Hindlimb muscle (tissue), 1 donor: ENCODE results near the gene RAP2C. TPM values are rescaled to one million over a fixed set of nuclear protein-coding genes. Genes with fewer than 3 reads are reported as not detected.

Experiments used
- DNase-seq: peaks from one replicate; pipeline ENCODE4 v3.0.0-alpha.2; 2013
- polyA plus RNA-seq: library from polyadenylated mRNA; unstranded; fragments of 120-200 nt; gene quantifications from one replicate; pipeline ENCODE4 v1.2.1, GENCODE V29; 2013; ENCODE audit not compliant: insufficient read length

Gene RAP2C
- polyA plus RNA-seq, result 59.4 TPM

DNA sequence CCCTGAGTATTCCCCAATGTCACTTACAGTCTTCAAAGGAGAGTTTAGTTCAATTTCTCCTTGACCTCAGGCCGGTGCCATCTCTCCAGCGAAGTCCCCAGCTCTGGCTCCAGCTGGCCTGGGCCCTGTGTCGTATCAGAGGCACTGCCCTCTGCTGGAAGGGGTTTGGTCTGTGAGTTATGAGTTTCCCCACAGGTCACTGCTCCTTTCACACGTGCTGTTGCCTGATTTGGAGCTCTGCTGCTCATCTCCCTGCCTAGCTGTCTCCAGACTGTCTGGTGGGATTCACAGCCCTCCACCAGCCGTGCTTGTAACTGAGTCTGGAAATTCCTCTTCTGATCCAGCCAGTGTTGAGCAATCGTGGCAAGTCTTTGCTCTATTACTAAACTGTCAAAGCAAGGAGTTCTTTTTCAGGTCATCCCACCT, at the start of gene RAP2C:
Gene RAP2C, minus strand, starts transcription at position 105 of the 426 bp plus-strand sequence. CDS start 2,179 bp downstream, outside the sequence.
- peak; percentile 56 for DNase-seq

GRCh38 chrX:132267392-132267791, 48.1 kb upstream of the RAP2C start:
- DNase-seq, result no peak

- no peak for DNase-seq
These were observed 47.5 kb upstream of the RAP2C start for GRCh38 chrX:132266583-132267355.

DNA sequence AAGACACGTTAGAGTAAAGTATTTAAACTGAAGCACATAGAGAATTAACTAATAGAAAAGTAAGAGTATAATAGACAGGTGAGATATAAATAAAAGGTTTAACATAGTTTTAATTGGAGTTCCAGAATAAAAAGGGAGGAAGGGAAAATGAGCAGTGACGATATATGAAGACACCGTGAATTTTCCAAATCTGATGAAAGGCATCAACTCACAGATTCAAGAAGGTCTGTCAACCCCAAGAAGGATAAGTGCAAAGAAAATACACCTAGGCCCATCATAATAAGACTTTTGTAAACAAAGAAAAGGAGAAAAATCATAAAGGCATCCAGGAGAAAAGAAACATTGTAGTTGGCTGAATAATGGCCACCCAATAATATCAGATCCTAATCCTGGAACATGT, 43.9 kb upstream of the RAP2C start:
- no peak for DNase-seq

- DNase-seq, result no peak
These were observed 39.3 kb upstream of the RAP2C start for GRCh38 chrX:132258509-132258908.

- no peak for DNase-seq
These were observed 37.9 kb upstream of the RAP2C start for GRCh38 chrX:132257116-132257515.

GRCh38 chrX:132236121-132236520, 16.9 kb upstream of the RAP2C start:
- DNase-seq, result no peak

- DNase-seq, result no peak
These were observed 16.2 kb upstream of the RAP2C start for GRCh38 chrX:132235488-132235887.

DNA sequence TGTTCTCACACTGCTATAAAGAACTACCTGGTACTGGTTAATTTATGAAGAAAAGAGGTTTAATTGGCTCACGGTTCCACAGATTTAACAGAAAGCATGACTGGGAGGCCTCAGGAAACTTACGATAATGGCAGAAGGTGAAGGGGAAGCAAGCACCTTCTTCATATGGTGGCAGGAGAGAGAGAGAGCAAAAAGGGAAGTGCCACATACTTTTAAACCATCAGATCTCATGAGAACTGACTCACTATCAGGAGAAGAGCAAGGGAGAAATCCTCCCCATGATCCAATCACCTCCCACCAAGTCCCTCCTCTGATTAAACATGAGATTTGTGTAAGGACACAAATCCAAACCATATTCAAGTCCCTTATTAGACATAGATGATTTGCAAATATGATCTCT, 12.3 kb upstream of the RAP2C start:
- no peak for DNase-seq

DNA sequence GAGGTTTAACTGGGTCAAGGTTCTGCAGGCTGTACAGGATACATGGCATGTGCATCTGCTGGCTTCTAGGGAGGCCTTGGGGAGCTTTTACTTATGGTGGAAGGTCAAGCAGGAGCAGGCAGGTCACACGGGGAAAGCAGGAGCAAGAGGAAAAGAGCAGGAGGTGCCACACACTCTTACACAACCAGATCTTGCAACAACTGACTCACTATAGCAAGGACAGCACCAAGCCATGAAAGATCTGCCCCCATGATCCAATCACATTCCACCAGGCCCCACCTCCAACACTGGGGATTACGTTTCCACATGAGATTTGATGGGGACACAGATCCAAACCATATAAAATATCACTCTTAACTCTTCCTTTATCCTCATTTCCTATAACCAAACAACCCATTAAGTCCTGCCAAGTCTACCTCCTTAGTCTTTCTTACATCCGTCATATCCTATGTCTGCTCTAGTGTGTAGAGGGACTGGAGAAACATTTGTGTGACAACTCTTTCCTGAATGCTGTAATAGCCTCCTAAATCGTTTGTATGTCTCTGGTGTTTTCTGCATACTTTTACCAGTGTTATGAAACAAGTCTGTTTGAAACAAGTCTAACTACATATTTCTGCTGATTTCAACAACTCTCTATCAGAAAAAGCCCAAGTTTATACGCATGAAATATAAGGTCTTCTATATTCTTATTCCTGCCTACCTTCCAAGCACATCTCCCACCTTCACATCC, 8.3 kb upstream of the RAP2C start:
- no peak for DNase-seq

GRCh38 chrX:132226169-132226568, 6.9 kb upstream of the RAP2C start:
- no peak for DNase-seq

- DNase-seq, result peak; percentile 83
These were observed 991 bp downstream of the RAP2C start for GRCh38 chrX:132218100-132218812.

GRCh38 chrX:132217203-132218073, 1.8 kb downstream of the RAP2C start:
- peak; percentile 87 for DNase-seq

- no peak for DNase-seq
These were observed 2.4 kb downstream of the RAP2C start for GRCh38 chrX:132216806-132217202.

DNA sequence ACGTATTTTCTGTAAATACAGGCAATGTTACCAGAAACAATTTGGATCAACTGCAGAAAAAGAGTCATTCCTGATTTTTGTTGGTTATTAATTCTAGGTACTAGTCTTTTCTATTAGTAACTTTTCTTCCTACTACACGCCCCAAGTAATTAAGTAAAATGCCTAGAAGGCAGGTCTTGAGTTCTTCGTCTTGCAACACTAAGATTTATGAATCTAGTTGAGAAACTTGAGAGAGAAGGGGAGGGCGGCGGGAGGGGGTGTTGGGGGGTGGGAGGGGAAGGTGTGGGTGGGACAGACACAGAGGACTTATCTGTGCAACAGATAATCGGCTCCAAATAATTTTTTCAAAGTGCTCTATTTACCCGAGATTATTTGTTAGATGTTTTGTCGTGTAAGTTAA, 3.0 kb downstream of the RAP2C start:
- no peak for DNase-seq

DNA sequence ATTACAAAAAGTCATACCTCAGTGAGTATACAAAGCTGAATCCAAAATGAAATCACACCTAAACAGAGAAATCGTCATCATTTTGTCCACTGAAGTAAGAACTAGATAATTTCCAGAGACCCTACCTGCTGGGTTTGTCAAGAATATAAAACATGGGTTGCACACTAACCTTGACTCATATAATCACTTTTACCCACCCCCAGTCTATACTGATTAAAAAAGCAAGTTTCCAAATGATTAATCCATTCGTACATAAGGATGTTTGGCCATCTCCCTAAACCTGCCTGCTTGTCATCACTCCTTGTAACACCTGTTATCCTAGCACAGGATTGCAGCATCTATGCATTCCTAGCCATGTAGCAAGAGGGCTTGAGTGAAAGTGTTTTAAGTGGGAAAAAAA, 4.7 kb downstream of the RAP2C start:
- DNase-seq, result no peak

- no peak for DNase-seq
These were observed 9.7 kb downstream of the RAP2C start for GRCh38 chrX:132209527-132209926.

GRCh38 chrX:132208422-132208821, 10.8 kb downstream of the RAP2C start:
- DNase-seq, result no peak

- no peak for DNase-seq
These were observed 11.3 kb downstream of the RAP2C start for GRCh38 chrX:132207996-132208395.

DNA sequence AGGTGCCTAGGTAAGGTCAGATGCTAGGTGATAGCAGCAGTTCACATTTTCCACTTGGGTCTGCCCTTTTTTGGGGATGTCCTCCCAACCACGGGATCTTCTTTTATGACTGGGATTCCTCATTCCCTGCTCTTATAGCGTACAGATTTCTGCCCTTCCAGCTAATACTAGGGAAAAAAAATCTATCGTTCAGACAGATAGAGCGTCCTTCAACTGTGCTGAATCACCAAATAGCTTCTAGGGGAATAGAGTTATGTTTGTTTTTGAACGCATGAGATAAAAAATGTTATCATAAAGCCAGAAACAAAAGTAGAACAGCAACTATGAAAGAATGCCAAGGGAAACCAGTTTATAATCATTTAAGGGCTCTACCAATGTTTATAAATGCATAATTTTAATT, 13.0 kb downstream of the RAP2C start:
- DNase-seq, result no peak

DNA sequence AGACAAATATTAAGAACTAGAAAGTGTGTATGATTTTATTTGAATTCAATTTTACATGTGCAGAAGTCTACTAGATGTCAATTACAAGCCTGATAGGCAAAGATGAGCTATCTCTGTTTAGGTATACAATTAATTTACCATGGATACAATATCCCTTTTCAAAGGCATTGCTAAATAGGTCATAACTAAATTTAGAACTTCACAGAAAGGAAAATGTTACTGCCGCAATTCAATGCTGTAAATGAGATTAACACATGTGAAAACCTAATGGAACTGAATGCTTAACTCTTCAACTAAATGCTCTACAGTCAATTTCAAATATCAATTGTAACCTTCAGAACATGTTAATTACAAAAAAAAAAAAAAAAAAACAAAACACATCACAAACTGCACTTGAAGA, 14.6 kb downstream of the RAP2C start:
- DNase-seq, result no peak

DNA sequence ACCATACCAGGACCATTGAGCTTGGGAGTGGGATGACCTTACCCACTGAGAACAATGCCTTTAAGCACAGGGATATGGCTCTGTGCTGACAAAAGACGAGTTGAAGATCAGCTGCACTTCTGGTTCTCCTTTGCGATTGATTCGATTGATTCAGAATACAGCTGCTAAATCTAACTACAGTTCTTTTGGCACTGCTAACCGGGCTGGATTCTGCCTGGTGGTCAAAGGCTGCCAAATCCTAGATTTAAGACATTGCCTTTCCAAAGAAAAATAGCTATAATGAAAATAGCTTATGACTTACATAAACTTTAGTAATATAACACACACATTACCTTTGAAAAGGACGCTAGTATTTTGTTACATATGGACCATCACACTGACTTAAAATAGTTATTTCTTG, 18.3 kb downstream of the RAP2C start:
- no peak for DNase-seq
